ENCODE results near the gene LIME1. TPM values are rescaled to one million over a fixed set of nuclear protein-coding genes. Genes with fewer than 3 reads are reported as not detected.

LIME1 gene
- total and polyA plus RNA-seq, 9 of the 15 experiments (the other 6 are each of a cell fraction or from before 2014, with no cell fraction given) = 0.11 to 17.1 (median 2.8) TPM; not detected in 2

GRCh38 chr20:63688228-63689045 is 48.0 kb upstream of the LIME1 start:
- Histone ChIP-seq H3K4me2 (ENCODE audit: insufficient read depth, low read length) (no peak overlapping the region), H3K9me1 (ENCODE audit: control insufficient read depth, insufficient read depth, low read length) (no peaks in the 10 kb centered on the region), H4K20me1 (replicated peaks; ENCODE audit: control insufficient read depth, insufficient read depth, low read length) (no peaks in the 10 kb centered on the region), H3K4me1 (replicated peaks in 1 of 2; ENCODE audit: control insufficient read depth in 2 of 2, insufficient read depth in 2 of 2, low read length in 2 of 2) (peaks cover 9 to 67% of the 10 kb centered on the region in 2 experiments), H3K9me3 (replicated peaks; ENCODE audit: control insufficient read depth, insufficient read depth, low read depth, low read length) (no peaks in the 10 kb centered on the region), H2AFZ (ENCODE audit: low read depth, low read length) (no peak overlapping the region), H3K27ac (ENCODE audit: extremely low read depth, low read depth, low read length) (no peak overlapping the region), H3K4me3 (no peak overlapping the region), H3K27me3 (ENCODE audit: control insufficient read depth in 2 of 2, insufficient read depth in 2 of 2, low read length in 2 of 2) (no peaks in the 10 kb centered on the region), H3K36me3 (ENCODE audit: control insufficient read depth, insufficient read depth, low read length) (peaks cover 24% of the 10 kb centered on the region; the same call in 2 of the 3 replicates), H3K79me2 (ENCODE audit: control insufficient read depth, insufficient read depth, low read length) (no peaks in the 10 kb centered on the region), H3K9ac (ENCODE audit: insufficient read depth in 1 of 2, low read depth in 2 of 2, low read length in 2 of 2) (peak overlapping the region in 1 of 2 experiments; percentile 68; a peak in 2 of 4 replicates)
- intact Hi-C loops (cut with micrococcal nuclease) = no loop called here
- ChIA-PET CTCF (ENCODE audit: low intra/inter-chr PET ratio) (no interaction called here), POLR2A (interaction anchor here (0.6 to 1.2 kb wide), 2 partner anchors 20 to 458 kb away, joined by 3 read pairs; partner anchors contain the start of genes ARFRP1 and ZGPAT)
- BruUV-seq (replicated peaks) = no TSS peak
- FAIRE-seq (no peak), ATAC-seq (no peak), DNase-seq (ENCODE audit: extremely low read depth in 1 of 4, low spot score in 3 of 4) (peak in 1 of 4 experiments; percentile 17)
- in situ Hi-C loops (cut with MboI) = no loop called here
- WGBS (ENCODE audit: insufficient coverage, low coverage, missing lambda C conversion rate) = 88% methylated on average over 29 of the region's 31 CpGs
- TF ChIP-seq ZC3H11A (IDR thresholded peaks at IDR 0.05; ENCODE audit: low read depth, low read length) (no peak), ZBTB40 (IDR thresholded peaks at IDR 0.05) (no peak), ZBTB40 (CRISPR knock-in tag; IDR thresholded peaks at IDR 0.05) (no peak), RBFOX2 (IDR thresholded peaks at IDR 0.05; ENCODE audit: low read depth, low read length) (0 out of 2 replicates have a peak, but pooled peaks have one; percentile 12), DDX20 (tag; IDR thresholded peaks at IDR 0.05; ENCODE audit: low read depth) (no peak), RBM22 (IDR thresholded peaks at IDR 0.05; ENCODE audit: low read depth, low read length, poor library complexity, severe bottlenecking) (peak; percentile 20), XRCC3 (IDR thresholded peaks at IDR 0.05) (no peak), POLR2G (IDR thresholded peaks at IDR 0.05; ENCODE audit: low read depth, low read length) (peak; percentile 9)
